Activated CD4-positive, CD25-positive, alpha-beta regulatory T cell treated with anti-CD3 and anti-CD28 coated beads, Interleukin-2, amount 50 U/mL, for 24 hours (primary cell): ENCODE data around the gene MGRN1.
A peak's percentile ranks its signal among the peaks of the same experiment; 100 is the strongest.

ENCODE experiments used
- ATAC-seq, 2 donors: fragments of 150-1000 bp; cut with Tn5 transposase; one replicate each; pipeline ENCODE4 v1.10.0; 2021; ENCODE audit warnings: mild to moderate bottlenecking in 1 of 2, moderate library complexity in 1 of 2

The MGRN1 gene

GRCh38 chr16:4654964-4655590 is 30.5 kb downstream of the MGRN1 start:
- ATAC-seq, result no peak

- no peak for ATAC-seq
Observed at GRCh38 chr16:4655801-4656200, 31.2 kb downstream of the MGRN1 start.

GRCh38 chr16:4656221-4656620 is 31.6 kb downstream of the MGRN1 start:
- ATAC-seq, result no peak

GRCh38 chr16:4656695-4657686 is 32.4 kb downstream of the MGRN1 start:
- ATAC-seq, result no peak

- ATAC-seq, result no peak
Observed at GRCh38 chr16:4659363-4660353, 35.0 kb downstream of the MGRN1 start.

- peak; percentile 69 to 71 for ATAC-seq
Observed at GRCh38 chr16:4660454-4661007, 35.9 kb downstream of the MGRN1 start.

GRCh38 chr16:4661661-4662060 is 37.0 kb downstream of the MGRN1 start:
- no peak for ATAC-seq

GRCh38 chr16:4663465-4663776 is 38.8 kb downstream of the MGRN1 start:
- ATAC-seq, result no peak

GRCh38 chr16:4663777-4664465 is 39.3 kb downstream of the MGRN1 start:
- ATAC-seq, result no peak

GRCh38 chr16:4664538-4665418 is 40.2 kb downstream of the MGRN1 start:
- peak; percentile 61 to 71 for ATAC-seq

- no peak for ATAC-seq
Observed at GRCh38 chr16:4666537-4667202, 42.0 kb downstream of the MGRN1 start.

GRCh38 chr16:4667203-4667963 is 42.8 kb downstream of the MGRN1 start:
- no peak for ATAC-seq

GRCh38 chr16:4668313-4668960 is 43.8 kb downstream of the MGRN1 start:
- no peak for ATAC-seq

GRCh38 chr16:4673387-4674046 is 48.9 kb downstream of the MGRN1 start:
- no peak for ATAC-seq

GRCh38 chr16:4674926-4675530 is 50.4 kb downstream of the MGRN1 start:
- ATAC-seq, result no peak

- peak; percentile 77 to 85 for ATAC-seq
Observed at GRCh38 chr16:4675864-4676786, 51.5 kb downstream of the MGRN1 start.

GRCh38 chr16:4676831-4677230 is 52.2 kb downstream of the MGRN1 start:
- ATAC-seq, result no peak
